ENCODE results near the gene HNRNPA3.
"Not testable (repeated sequence)": the region's sequence is repeated elsewhere in the genome, so short reads cannot be mapped to it uniquely, and the experiment has no call there.

Gene HNRNPA3

GRCh38 chr2:177212106-177212890, at the start of gene HNRNPA3:
Gene HNRNPA3, plus strand, starts transcription at chr2:177212794. Its CDS starts 6 bp downstream, at chr2:177212800.
- DNase-seq = peak; percentile 100

GRCh38 chr2:177164131-177164530, 48.5 kb upstream of the HNRNPA3 start:
- no peak for DNase-seq

- peak; percentile 85 to 92 for DNase-seq
These were observed 48.0 kb upstream of the HNRNPA3 start for GRCh38 chr2:177164584-177165052.

DNA sequence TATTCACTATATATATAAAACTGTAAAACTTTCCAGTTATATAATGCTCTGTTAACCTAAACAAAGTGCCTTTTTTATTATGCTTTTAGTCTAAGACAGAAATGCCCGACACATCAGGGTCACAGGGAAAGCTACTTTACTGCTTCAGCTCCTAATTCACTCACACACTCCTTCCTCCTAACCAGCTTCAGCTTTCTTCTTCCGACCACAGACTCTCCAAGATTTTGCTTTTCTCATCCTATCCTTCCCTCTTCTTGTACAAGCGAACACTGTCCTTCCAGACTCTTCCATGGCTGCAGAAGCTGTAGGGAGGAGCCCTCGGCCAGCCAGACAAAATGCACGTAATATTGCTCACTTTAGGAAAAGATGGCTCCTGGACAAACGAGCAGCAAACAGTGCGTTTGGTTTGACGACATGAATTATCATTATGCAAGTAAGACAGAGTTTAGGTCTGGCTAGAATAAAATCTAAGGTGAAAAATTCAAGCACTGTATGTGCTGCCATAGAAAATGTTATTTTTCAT, 47.5 kb upstream of the HNRNPA3 start:
- peak in 1 of 2 experiments; percentile 31 for DNase-seq

DNA sequence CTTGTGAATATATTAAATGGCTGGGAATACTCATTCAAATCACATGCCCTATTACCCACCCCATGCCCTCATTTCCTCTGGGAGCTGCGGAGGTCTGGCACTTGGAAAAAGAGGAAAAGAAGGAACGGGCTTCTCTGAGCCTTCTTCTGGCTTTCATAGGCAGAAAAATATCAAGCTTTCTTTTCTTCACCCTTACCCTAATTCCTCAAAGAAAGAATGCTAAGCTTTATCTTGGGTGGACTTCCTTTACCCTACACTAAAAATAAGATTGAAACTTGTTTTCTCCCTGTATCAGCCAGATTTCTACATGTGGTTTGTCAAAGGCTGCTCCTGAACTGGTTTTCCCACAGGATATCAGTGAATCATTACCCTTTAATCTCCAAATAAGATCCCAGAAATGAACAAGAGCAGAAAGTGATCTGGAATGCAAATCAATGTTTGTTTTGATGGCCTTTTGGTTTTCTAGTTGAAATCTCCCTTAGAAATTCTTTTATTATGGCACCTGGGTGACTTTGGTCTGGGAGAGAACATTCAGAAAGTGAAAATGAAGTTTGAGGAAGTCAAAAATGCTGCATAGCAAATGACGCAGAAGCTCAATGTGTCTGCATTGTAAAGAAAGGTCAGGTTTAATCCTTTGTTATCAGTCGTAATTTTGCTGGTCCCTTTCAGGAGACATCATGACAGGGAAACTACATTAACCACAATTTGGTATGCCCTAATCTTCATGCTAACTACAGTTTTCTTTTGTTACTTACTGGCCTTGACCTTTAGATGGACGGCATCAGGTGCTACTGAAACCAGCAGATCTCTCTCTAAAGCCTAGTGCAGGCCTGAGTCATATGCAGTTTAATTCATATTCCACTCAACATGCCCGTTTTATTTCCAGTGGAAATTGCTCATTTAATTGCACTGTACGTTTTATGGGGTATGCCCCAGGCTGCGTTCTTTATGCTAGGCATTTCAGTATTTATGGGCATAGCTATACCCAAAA, 46.6 kb upstream of the HNRNPA3 start:
- DNase-seq = no peak

- no peak for DNase-seq
These were observed 42.6 kb upstream of the HNRNPA3 start for GRCh38 chr2:177169810-177170514.

DNA sequence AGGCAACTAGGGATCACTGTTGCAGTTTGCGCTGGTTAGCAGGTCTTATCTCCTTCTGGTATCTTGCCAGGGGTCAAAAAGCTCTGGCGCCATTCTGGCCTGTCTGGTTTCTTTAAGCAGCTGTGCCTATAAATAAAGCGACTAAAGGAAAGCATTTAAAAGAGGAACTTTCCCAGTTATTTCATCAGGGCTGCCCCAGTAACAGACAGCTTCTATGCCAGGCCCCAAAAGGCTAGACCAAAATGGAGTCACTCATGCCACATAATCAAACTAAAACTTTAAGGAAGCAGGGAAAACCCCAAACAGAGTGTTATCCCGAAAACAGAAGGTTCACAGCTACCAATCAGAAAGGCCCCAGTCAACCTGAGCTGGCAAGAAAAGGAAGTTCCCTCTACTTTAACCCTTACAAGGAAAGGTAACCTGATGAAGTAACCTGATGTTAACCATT, 41.2 kb upstream of the HNRNPA3 start:
- DNase-seq = no peak

GRCh38 chr2:177172034-177172880, 40.3 kb upstream of the HNRNPA3 start:
- no peak for DNase-seq

DNA sequence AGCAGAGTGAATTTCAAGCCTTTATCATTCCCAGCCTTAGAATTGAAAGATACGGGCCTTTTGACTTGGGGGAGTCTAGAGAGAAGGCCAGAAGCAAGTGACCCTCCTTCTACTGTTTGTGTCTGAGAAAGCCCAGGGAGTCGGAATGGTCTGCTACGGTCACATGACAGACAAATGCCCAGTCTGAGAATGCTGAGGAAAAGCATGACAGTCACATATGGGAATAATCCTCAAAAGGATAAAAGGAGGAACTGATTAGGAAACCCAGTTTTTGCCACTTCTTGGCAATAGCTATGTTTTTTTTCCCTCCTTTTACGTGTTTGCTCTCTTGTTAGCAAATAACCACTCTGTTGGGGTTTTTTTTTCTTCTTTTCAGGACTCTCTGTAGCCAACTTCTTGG, 38.1 kb upstream of the HNRNPA3 start:
- no peak for DNase-seq

DNA sequence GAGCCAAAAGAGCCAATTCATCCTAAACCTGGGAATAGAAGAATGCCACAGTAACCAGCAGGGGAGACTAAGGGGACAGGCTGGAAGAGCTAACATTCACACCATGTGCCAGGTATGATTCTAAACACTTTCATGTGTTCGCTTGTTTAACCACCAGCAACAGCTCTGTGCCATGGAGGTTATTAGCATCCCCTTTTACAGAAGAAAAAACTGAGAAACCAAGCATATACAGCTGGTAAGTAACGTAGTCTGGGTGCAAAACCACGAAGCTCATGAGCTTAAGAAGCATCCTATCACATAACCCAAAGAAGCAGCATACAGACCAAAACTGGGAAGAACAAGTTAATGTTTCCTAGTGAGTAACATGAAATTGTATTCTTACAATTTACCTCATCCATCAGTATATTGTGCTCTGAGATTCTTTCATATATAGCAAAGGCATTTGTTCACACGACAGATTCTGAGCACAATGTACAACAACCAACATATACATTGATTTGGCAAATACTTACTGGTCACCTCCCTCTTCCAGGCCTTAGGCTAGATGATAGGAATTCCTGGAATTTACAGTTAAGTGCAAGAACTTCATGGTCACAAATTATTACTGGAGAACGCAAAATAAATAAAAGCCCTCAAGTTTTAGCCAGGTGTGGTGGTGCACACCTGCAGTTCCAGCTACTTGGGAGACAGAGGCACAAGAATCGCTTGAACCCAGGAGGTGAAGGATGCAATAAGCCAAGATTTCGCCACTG, 36.5 kb upstream of the HNRNPA3 start:
- DNase-seq = no peak

DNA sequence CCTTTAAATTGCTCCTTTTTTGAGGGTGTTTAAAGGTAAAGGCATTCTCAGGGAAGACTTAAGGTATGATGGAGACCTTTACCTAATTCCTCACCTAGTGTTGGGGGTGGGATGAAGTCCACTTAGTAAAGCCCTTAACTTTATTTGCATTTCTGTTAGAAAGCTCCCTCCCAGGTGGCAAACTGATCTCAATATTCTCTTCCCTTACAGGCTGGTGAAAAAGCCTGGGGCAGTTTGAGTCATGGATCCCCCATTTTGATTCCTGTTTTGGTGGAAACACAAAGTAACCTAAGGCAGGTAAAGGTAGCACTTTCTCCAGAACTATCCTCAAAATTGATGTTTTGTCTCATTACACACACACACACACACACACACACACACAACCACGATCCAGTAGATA, 33.8 kb upstream of the HNRNPA3 start:
- no peak for DNase-seq

DNA sequence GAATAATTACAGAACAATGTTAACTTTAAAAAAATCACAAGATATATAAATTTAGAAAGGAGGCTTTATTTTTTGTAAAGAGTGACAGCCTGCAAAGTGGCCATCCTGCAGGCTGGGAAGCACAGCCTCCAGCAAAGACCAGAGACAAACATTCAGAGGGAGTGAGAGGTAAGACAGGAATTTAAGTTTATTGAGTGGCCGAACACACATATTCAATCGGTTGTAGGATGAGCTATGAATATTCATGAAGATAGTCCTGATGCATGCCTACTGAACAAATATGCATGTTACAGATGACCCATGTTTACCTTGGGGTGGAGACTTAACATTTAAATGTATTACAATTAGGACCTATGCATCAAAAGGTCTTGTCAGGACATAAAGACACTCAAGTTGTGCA, 33.4 kb upstream of the HNRNPA3 start:
- no peak for DNase-seq

- DNase-seq = not testable (repeated sequence)
These were observed 32.9 kb upstream of the HNRNPA3 start for GRCh38 chr2:177179671-177180070.

- no peak for DNase-seq
These were observed 32.2 kb upstream of the HNRNPA3 start for GRCh38 chr2:177180269-177181000.

DNA sequence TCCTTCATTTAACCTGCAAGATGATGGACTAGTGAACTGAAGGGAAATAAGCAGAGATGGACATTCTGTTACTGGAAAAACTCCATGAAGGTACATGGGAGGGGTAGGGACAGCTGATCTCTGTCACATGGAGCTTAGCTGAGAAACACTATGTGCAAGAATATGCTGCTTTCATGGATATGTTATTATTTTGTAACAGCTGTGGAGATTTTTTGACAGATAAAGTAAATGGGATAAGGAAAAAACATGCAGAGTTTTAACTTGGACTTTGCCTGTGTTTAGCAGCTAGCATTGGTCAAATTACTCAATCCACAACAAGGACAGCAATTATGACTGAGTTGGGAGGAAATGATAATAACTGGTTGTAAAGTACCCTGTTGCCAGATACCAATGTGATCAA, 28.7 kb upstream of the HNRNPA3 start:
- no peak for DNase-seq

- no peak for DNase-seq
These were observed 28.0 kb upstream of the HNRNPA3 start for GRCh38 chr2:177184606-177185005.

DNA sequence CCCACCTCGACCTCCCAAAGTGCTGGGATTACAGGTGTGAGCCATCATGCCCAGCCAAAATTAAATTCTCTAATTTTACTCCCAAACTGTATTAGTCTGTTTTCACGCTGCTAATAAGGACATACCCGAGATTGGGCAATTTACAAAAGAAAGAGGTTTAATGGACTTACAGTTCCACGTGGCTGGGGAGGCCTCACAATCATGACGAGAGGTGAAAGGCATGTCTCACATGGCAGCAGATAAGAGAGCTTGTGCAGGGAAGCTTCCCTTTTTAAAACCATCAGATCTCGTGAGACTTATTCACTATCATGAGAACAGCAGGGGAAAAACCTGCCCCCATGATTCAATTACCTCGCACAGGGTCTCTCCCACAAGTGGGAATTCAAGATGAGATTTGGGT, 26.6 kb upstream of the HNRNPA3 start:
- DNase-seq = not testable (repeated sequence)

- DNase-seq = no peak
These were observed 24.8 kb upstream of the HNRNPA3 start for GRCh38 chr2:177187631-177188312.
